ENCODE results near the gene ZNF672.
"Not testable (repeated sequence)": the region's sequence is repeated elsewhere in the genome, so short reads cannot be mapped to it uniquely, and the experiment has no call there.

ZNF672 gene

DNA sequence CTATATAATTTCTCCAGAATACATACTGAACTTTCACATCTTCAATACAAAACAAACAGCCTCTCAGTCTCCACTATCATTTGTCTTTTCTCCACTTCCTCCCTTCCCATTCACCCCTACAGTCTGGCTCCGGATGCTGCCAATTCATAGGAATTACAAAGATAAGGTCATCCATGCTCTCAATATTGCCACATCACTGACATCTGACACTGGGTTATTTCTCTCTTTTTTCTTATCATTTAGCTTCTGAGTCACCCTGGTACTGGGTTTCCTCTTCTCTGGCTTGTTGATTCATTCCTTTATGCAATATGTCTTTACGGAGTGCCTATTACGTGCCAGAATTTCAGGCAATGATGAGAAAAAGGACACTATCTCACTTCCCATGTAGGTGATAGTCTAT is 9.2 kb upstream of the ZNF672 start:
- peaks cover 9 to 12% (median 10%) of the 10 kb centered on the region in 11 experiments; a peak in 19 of 22 replicates for H3K36me3 ChIP-seq
- peaks cover 23 to 49% (median 30%) of the 10 kb centered on the region in 10 experiments for H3K4me1 ChIP-seq
- H3K27me3 ChIP-seq, result no peaks in the 10 kb centered on the region
- peaks cover 0 to 8% (median 0%) of the 10 kb centered on the region in 11 experiments; a peak in 2 of 22 replicates for H3K9me3 ChIP-seq (replicated peaks in 1 of 11)
- peak overlapping the region in 5 of 11 experiments; percentile 16 to 86 (median 52); a peak in 9 of 22 replicates for H3K4me2 ChIP-seq
- H3K4me3 ChIP-seq, result no peak overlapping the region
- peak in 3 of 11 experiments; percentile 48 to 60 (median 53); a peak in 5 of 22 replicates for TF ChIP-seq Cebpa-rat (IDR thresholded peaks at IDR 0.05)
- H3K27ac ChIP-seq, result peak overlapping the region in 5 of 11 experiments; percentile 31 to 100 (median 98); a peak in 11 of 22 replicates
- H3K9ac ChIP-seq, result peak overlapping the region in 2 of 11 experiments; percentile 11 to 13; a peak in 3 of 22 replicates
- peaks cover 0 to 15% (median 3%) of the 10 kb centered on the region in 11 experiments; a peak in 8 of 22 replicates for H4K20me1 ChIP-seq

DNA sequence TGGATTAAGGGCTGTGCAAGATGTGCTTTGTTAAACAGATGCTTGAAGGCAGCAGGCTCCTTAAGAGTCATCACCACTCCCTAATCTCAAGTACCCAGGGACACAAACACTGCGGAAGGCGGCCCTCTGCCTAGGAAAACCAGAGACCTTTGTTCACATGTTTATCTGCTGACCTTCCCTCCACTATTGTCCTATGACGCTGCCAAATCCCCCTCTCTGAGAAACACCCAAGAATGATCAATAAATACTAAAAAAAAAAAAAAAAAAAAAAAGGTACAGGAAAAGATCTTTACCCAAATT is 7.4 kb upstream of the ZNF672 start:
- not testable (repeated sequence) for H3K36me3 ChIP-seq; H3K4me3 ChIP-seq; H3K9me3 ChIP-seq (replicated peaks in 1 of 11); H3K4me2 ChIP-seq; H4K20me1 ChIP-seq; H3K27ac ChIP-seq; H3K9ac ChIP-seq; H3K27me3 ChIP-seq
- H3K4me1 ChIP-seq, result peaks cover 22 to 49% (median 31%) of the 10 kb centered on the region in 10 experiments

GRCh38 chr1:248831842-248832241 is 6.2 kb upstream of the ZNF672 start:
- peaks cover 20 to 47% (median 29%) of the 10 kb centered on the region in 10 experiments for H3K4me1 ChIP-seq
- no peaks in the 10 kb centered on the region for H3K27me3 ChIP-seq
- H4K20me1 ChIP-seq, result no peaks in the 10 kb centered on the region
- H3K36me3 ChIP-seq, result no peaks in the 10 kb centered on the region
- no peak for TF ChIP-seq Cebpa-rat (IDR thresholded peaks at IDR 0.05)
- H3K27ac ChIP-seq, result no peak overlapping the region
- no peak overlapping the region for H3K4me3 ChIP-seq
- peaks cover 0 to 8% (median 0%) of the 10 kb centered on the region in 11 experiments; a peak in 2 of 22 replicates for H3K9me3 ChIP-seq (replicated peaks in 1 of 11)
- no peak overlapping the region for H3K9ac ChIP-seq
- H3K4me2 ChIP-seq, result no peak overlapping the region

DNA sequence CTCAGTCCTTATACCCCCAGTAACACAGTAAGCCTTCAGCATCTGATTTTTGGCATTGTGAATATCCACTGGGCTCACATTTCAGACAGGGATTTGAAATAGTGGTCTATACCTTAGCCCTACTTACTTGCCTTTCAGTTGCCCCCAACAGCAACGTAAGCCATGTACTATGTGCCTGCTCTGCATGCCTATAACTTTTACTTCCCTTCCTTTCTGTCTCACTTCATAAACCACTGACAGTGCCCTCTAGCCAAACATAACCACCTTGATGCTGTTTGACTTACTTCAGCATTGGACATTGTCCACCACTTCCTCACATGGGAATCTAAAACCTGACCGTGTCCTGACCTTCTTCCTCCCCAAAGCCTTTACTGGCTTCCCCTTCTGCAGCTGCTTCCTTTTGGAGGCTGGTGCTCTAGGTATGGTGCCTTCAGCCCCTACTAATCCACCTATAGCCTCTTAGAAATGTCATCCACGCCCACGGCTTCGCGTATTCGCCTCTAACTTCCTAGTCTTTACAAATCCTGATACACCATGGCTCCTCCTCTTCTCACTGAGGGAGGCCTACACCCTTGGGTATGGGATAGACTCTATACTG is 3.6 kb upstream of the ZNF672 start:
- Histone ChIP-seq H3K36me3 (no peaks in the 10 kb centered on the region), H3K9ac (no peak overlapping the region), H3K9me3 (replicated peaks in 1 of 11) (peaks cover 0 to 8% (median 0%) of the 10 kb centered on the region in 11 experiments; a peak in 2 of 22 replicates), H3K27ac (peak overlapping the region in 1 of 11 experiments; percentile 5; a peak in 3 of 22 replicates), H4K20me1 (peaks cover 0 to 3% (median 0%) of the 10 kb centered on the region in 11 experiments; a peak in 2 of 22 replicates), H3K27me3 (no peaks in the 10 kb centered on the region), H3K4me1 (peaks cover 25 to 33% (median 31%) of the 10 kb centered on the region in 10 experiments), H3K4me2 (peak overlapping the region; percentile 24 to 70 (median 56)), H3K4me3 (no peak overlapping the region)
- no peak for TF ChIP-seq Cebpa-rat (IDR thresholded peaks at IDR 0.05)

DNA sequence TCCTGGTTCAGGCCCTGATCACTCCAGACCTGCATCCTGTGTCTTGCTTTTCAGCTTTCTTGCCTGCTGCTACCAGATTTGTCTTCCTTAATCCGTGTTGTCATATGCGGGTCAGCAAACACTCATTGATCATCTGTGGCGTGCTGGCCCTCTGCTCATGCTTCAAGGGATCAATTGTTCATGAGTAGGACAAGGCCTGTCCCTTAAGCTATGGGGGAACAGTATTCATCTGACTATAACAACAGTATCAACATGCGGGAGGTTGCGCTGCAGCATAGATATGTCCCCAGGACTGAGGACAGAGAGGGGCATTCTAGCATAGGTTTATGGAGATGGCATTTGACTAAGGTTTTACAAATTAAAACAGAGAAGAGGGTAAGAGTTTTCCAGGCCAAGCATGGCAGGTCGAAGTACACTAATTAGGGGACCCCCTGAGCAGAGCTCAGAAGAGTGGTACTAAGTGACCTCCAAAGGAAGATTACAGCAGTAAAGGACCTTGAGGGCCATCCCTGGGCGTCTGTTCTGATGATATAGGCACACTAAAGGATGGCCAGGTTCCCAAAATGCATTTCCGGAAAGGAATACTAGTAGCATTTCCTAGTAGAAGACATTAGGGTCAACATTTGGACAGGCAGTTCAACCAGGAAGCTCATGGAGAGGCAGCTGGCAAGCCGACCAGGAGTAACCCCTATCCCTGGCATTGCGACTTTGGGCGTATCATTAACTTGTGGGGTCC is 811 bp upstream of the ZNF672 start:
- peaks cover 1 to 31% (median 18%) of the 10 kb centered on the region in 11 experiments; a peak in 17 of 22 replicates for H4K20me1 ChIP-seq
- H3K4me2 ChIP-seq, result peak overlapping the region; percentile 86 to 98 (median 94)
- H3K27me3 ChIP-seq, result no peaks in the 10 kb centered on the region
- H3K27ac ChIP-seq, result peak overlapping the region; percentile 75 to 100 (median 95)
- TF ChIP-seq Cebpa-rat (IDR thresholded peaks at IDR 0.05), result no peak
- no peaks in the 10 kb centered on the region for H3K9me3 ChIP-seq (replicated peaks in 1 of 11)
- H3K36me3 ChIP-seq, result peaks cover 0 to 4% (median 0%) of the 10 kb centered on the region in 11 experiments; a peak in 3 of 22 replicates
- H3K9ac ChIP-seq, result peak overlapping the region; percentile 88 to 99 (median 96)
- H3K4me3 ChIP-seq, result peak overlapping the region; percentile 74 to 98 (median 91)
- peaks cover 52 to 61% (median 59%) of the 10 kb centered on the region in 10 experiments for H3K4me1 ChIP-seq

DNA sequence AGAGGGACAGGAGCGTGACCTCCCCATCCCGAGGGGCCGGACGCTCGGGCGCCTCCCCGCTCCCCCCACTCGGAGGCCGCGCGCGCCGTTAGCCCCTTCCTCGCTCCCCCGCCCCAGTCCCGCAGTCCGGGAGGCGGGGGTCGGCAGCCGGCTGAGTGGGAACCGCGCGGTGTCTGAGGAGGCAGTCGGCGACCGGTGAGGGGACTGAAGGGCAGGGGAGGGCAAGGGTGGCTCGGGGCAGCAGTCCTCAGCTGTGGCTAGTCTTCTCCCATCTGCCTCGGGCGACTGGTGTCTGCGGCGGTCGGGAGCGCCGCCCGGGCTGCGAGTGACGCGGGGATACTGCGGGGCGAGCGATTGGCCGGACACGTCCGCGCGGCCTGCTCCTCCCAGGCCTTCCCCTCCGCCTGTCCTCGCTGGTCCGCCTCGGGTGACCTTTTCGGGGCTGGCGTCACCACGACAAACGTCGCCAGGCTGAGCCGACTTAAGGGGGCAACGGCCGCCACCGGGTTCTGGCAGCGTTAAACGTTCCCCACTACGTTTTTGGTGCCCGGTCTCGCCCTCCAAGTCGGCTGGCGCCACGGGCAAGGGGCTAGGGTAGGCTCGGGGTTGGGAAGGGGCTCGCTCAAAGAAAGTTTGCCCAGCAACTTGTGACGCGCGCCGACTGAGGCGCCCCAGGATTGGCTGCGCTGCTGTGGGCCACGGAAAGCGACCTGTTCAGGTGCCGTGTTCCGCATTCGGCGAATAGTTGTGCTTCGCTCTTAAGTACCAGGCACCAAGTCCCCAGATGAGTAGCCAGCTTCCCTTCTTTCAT is 538 bp downstream of the ZNF672 start:
- Histone ChIP-seq H4K20me1 (peaks cover 12 to 44% (median 31%) of the 10 kb centered on the region in 11 experiments; a peak in 17 of 22 replicates), H3K4me1 (peaks cover 62 to 72% (median 67%) of the 10 kb centered on the region in 10 experiments), H3K9ac (peak overlapping the region; percentile 88 to 99 (median 96)), H3K27me3 (no peaks in the 10 kb centered on the region), H3K4me3 (peak overlapping the region; percentile 74 to 98 (median 91)), H3K36me3 (peaks cover 0 to 17% (median 9%) of the 10 kb centered on the region in 11 experiments; a peak in 8 of 22 replicates), H3K27ac (peak overlapping the region; percentile 89 to 100 (median 96)), H3K4me2 (peak overlapping the region; percentile 89 to 98 (median 94)), H3K9me3 (replicated peaks in 1 of 11) (no peaks in the 10 kb centered on the region)
- no peak for TF ChIP-seq Cebpa-rat (IDR thresholded peaks at IDR 0.05)

- Histone ChIP-seq H3K27ac (peak overlapping the region; percentile 89 to 100 (median 96)), H4K20me1 (peaks cover 12 to 48% (median 32%) of the 10 kb centered on the region in 11 experiments; a peak in 17 of 22 replicates), H3K9ac (peak overlapping the region; percentile 88 to 99 (median 96)), H3K4me3 (peak overlapping the region; percentile 74 to 98 (median 91)), H3K36me3 (peaks cover 0 to 23% (median 12%) of the 10 kb centered on the region in 11 experiments; a peak in 18 of 22 replicates), H3K27me3 (no peaks in the 10 kb centered on the region), H3K9me3 (replicated peaks in 1 of 11) (no peaks in the 10 kb centered on the region), H3K4me1 (peaks cover 60 to 67% (median 62%) of the 10 kb centered on the region in 10 experiments), H3K4me2 (peak overlapping the region; percentile 89 to 98 (median 94))
- TF ChIP-seq Cebpa-rat (IDR thresholded peaks at IDR 0.05), result no peak
These were observed 1.1 kb downstream of the ZNF672 start for GRCh38 chr1:248839168-248839555.

DNA sequence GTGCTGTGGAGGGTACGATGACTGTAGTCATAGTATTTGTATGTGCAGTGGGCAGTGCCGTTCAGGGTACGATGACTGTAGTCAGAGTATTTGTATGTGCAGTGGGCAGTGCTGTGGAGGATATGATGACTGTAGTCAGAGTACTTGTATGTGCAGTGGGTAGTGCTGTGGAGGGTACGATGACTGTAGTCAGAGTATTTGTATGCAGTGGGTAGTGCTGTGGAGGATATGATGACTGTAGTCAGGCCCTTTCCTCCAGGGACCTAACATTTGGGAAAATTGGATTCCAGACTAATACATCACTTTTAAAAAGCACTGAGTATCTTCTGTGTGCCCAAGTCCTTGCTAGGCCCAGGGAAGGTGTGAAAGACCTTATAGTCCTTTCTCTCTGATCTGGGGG is 2.9 kb downstream of the ZNF672 start:
- peak overlapping the region in 3 of 11 experiments; percentile 5 to 43 (median 17); a peak in 2 of 22 replicates for H3K27ac ChIP-seq
- no peak for TF ChIP-seq Cebpa-rat (IDR thresholded peaks at IDR 0.05)

More for the DNA sequence above, 2.9 kb downstream of the ZNF672 start:
- no peak overlapping the region for H3K4me3 ChIP-seq
- peaks cover 12 to 56% (median 32%) of the 10 kb centered on the region in 11 experiments; a peak in 17 of 22 replicates for H4K20me1 ChIP-seq
- H3K9me3 ChIP-seq (replicated peaks in 1 of 11), result no peaks in the 10 kb centered on the region
- peak overlapping the region in 4 of 11 experiments; percentile 27 to 35 (median 32); a peak in 5 of 22 replicates for H3K9ac ChIP-seq
- no peaks in the 10 kb centered on the region for H3K27me3 ChIP-seq
- peak overlapping the region; percentile 89 to 98 (median 94) for H3K4me2 ChIP-seq
- H3K4me1 ChIP-seq, result peaks cover 49 to 55% (median 53%) of the 10 kb centered on the region in 10 experiments
- H3K36me3 ChIP-seq, result peaks cover 18 to 41% (median 30%) of the 10 kb centered on the region in 11 experiments
